ENCODE measurements around the gene HSPA8. TPM values are rescaled to one million over a fixed set of nuclear protein-coding genes. Genes with fewer than 3 reads are reported as not detected.

HSPA8 gene
- total and polyA plus RNA-seq, 8 donors = 166 to 1,721 (median 845) TPM

GRCh38 chr11:123041185-123041584 lies 20.8 kb downstream of the HSPA8 start:
- no peaks in the 10 kb centered on the region for H3K9me3 ChIP-seq
- no peak for ATAC-seq
- DNase-seq = no peak
- H3K4me1 ChIP-seq = no peaks in the 10 kb centered on the region
- H3K27ac ChIP-seq = no peak overlapping the region
- intact Hi-C loops (cut with DNase I) = no loop called here
- H3K27me3 ChIP-seq = no peaks in the 10 kb centered on the region
- H3K36me3 ChIP-seq = no peaks in the 10 kb centered on the region
- no peak for TF ChIP-seq CTCF (IDR thresholded peaks at IDR 0.05)
- 87 to 91% methylated on average over 10 of the region's 10 CpGs for WGBS, 2 donors
- H3K4me3 ChIP-seq = no peak overlapping the region
- no peak for FAIRE-seq

GRCh38 chr11:123040111-123040432 lies 21.9 kb downstream of the HSPA8 start:
- Histone ChIP-seq H3K27me3 (no peaks in the 10 kb centered on the region), H3K4me1 (no peaks in the 10 kb centered on the region), H3K9me3 (no peaks in the 10 kb centered on the region), H3K4me3 (no peak overlapping the region), H3K36me3 (no peaks in the 10 kb centered on the region), H3K27ac (no peak overlapping the region)
- intact Hi-C loops (cut with DNase I) = no loop called here
- no peak for ATAC-seq
- 58 to 61% methylated on average over 11 of the region's 11 CpGs for WGBS, 2 donors
- FAIRE-seq = no peak
- no peak for DNase-seq
- no peak for TF ChIP-seq CTCF (IDR thresholded peaks at IDR 0.05)

- no peak overlapping the region for H3K4me3 ChIP-seq
- TF ChIP-seq CTCF (IDR thresholded peaks at IDR 0.05) = no peak
- intact Hi-C loops (cut with DNase I) = no loop called here
Measured at GRCh38 chr11:123035831-123036230, 26.1 kb downstream of the HSPA8 start.

GRCh38 chr11:123034597-123034996 lies 27.3 kb downstream of the HSPA8 start:
- no peak overlapping the region for H3K27ac ChIP-seq
- ATAC-seq (no peak), DNase-seq (no peak), FAIRE-seq (no peak)
- intact Hi-C loops (cut with DNase I) = no loop called here
- H3K36me3 ChIP-seq = no peaks in the 10 kb centered on the region
- WGBS, 2 donors = 74 to 86% methylated on average over 6 of the region's 6 CpGs
- no peaks in the 10 kb centered on the region for H3K9me3 ChIP-seq
- H3K27me3 ChIP-seq = no peaks in the 10 kb centered on the region
- H3K4me3 ChIP-seq = no peak overlapping the region
- no peaks in the 10 kb centered on the region for H3K4me1 ChIP-seq
- TF ChIP-seq CTCF (IDR thresholded peaks at IDR 0.05) = no peak

More at GRCh38 chr11:123035831-123036230, 26.1 kb downstream of the HSPA8 start:
- DNase-seq (no peak), FAIRE-seq (no peak), ATAC-seq (no peak)
- no peak overlapping the region for H3K27ac ChIP-seq
- 68 to 81% methylated on average over 10 of the region's 10 CpGs for WGBS, 2 donors
- no peaks in the 10 kb centered on the region for H3K9me3 ChIP-seq
- no peaks in the 10 kb centered on the region for H3K4me1 ChIP-seq
- H3K36me3 ChIP-seq = no peaks in the 10 kb centered on the region
- no peaks in the 10 kb centered on the region for H3K27me3 ChIP-seq

- intact Hi-C loops (cut with DNase I) = no loop called here
- no peaks in the 10 kb centered on the region for H3K27me3 ChIP-seq
- DNase-seq = no peak
- TF ChIP-seq CTCF (IDR thresholded peaks at IDR 0.05) = no peak
- H3K4me1 ChIP-seq = no peaks in the 10 kb centered on the region
- H3K9me3 ChIP-seq = no peaks in the 10 kb centered on the region
- no peak overlapping the region for H3K4me3 ChIP-seq
- no peak for ATAC-seq
- no peaks in the 10 kb centered on the region for H3K36me3 ChIP-seq
- WGBS, 2 donors = 40 to 45% methylated on average over 10 of the region's 10 CpGs
- no peak for FAIRE-seq
- H3K27ac ChIP-seq = no peak overlapping the region
Measured at GRCh38 chr11:123033895-123034294, 28.0 kb downstream of the HSPA8 start.
